ENCODE measurements around the gene MINDY2.

The MINDY2 gene

DNA sequence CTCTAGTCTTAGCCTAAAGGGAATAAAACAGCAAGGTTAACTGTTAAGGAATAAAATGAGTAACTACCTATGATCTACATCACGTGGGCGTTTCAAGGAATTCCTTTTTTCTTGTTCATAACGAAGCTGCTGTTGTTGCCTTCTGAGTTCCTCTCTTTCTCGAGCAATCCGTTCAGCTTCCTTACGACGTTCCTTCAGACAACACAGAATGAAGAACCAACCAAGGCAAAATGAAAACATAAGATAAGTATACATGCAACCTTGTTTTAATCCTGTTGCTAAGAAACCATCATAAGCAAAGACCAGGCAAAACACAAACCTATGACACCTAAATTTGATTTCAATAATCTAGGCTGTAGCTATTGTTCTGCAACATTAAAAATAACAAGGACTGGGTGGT, 118.3 kb downstream of the MINDY2 start:
- Histone ChIP-seq H4K91ac (ENCODE audit: low read depth, low read length) (no peak overlapping the region), H2AFZ (ENCODE audit: insufficient read depth, low read length, poor library complexity) (no peak overlapping the region), H4K8ac (ENCODE audit: low read depth, low read length) (no peak overlapping the region), H3K23ac (ENCODE audit: low read length) (no peak overlapping the region), H3K14ac (ENCODE audit: low read length) (no peak overlapping the region), H3K4me1 (ENCODE audit: control insufficient read depth in 1 of 2, insufficient read depth in 2 of 2, low read length in 2 of 2) (no peaks in the 10 kb centered on the region), H3K4ac (ENCODE audit: low read depth, low read length) (no peak overlapping the region), H2BK12ac (ENCODE audit: low read length) (no peak overlapping the region), H3K4me3 (ENCODE audit: low read depth, low read length) (no peak overlapping the region), H4K12ac (ENCODE audit: low read depth, low read length) (no peak overlapping the region), H3K9me3 (ENCODE audit: insufficient read depth, low read depth, low read length) (no peaks in the 10 kb centered on the region), H2BK120ac (ENCODE audit: insufficient read depth, low read length, poor library complexity) (no peak overlapping the region), H3K36me3 (ENCODE audit: control insufficient read depth in 1 of 2, insufficient read depth in 2 of 2, low read length in 2 of 2) (peaks cover 25 to 38% of the 10 kb centered on the region in 2 experiments), H3K27ac (ENCODE audit: low read depth, low read length) (no peak overlapping the region), H3K9ac (ENCODE audit: low read length) (no peak overlapping the region), H3K18ac (ENCODE audit: low read length) (no peak overlapping the region), H3K27me3 (ENCODE audit: insufficient read depth, low read length) (no peaks in the 10 kb centered on the region), H3K79me2 (ENCODE audit: control insufficient read depth, insufficient read depth, low read length, poor library complexity) (no peaks in the 10 kb centered on the region), H2AK5ac (ENCODE audit: low read length) (no peak overlapping the region), H2BK5ac (ENCODE audit: low read depth, low read length, poor library complexity) (no peak overlapping the region), H3K4me2 (ENCODE audit: low read length) (no peak overlapping the region), H3K79me1 (ENCODE audit: low read length) (no peaks in the 10 kb centered on the region)
- no peak for DNase-seq
- WGBS (ENCODE audit: extremely low coverage, insufficient coverage, insufficient read length), result no CpG with 5 or more reads among the region's 7 CpGs

DNA sequence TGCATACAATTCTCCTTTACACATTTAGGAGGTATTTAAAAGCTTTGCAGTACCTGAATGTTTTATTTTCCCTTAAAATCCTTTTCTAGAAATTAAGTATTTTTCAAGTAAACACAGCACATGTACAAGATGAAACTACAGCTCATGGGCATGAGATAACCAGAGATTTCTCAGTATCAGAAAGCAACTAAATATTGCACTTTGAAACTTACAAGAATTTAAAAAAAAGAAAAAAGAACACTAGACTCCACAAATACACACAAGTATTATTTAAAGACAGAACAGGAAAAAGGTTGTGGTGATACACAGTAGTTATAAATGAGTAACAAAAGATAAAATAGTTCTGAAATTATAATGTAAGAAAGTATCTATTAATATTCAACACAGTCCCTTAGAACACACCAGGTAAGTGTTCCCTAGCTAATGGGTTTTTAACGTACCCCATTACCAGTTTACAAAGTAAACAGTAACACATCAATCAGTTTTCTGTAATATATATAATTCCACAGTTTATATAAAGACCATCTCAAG, 127.1 kb downstream of the MINDY2 start:
- no peak overlapping the region for H3K23ac ChIP-seq (ENCODE audit: low read length)
- H4K8ac ChIP-seq (ENCODE audit: low read depth, low read length), result no peak overlapping the region

GRCh38 chr15:58900631-58901030, 129.5 kb downstream of the MINDY2 start:
- Histone ChIP-seq H2BK120ac (ENCODE audit: insufficient read depth, low read length, poor library complexity) (no peak overlapping the region), H3K18ac (ENCODE audit: low read length) (no peak overlapping the region), H3K27ac (ENCODE audit: low read depth, low read length) (no peak overlapping the region), H3K9me3 (ENCODE audit: insufficient read depth, low read depth, low read length) (no peaks in the 10 kb centered on the region), H3K9ac (ENCODE audit: low read length) (no peak overlapping the region), H3K27me3 (ENCODE audit: insufficient read depth, low read length) (no peaks in the 10 kb centered on the region), H3K23ac (ENCODE audit: low read length) (no peak overlapping the region), H3K4me3 (ENCODE audit: low read depth, low read length) (no peak overlapping the region), H2BK5ac (ENCODE audit: low read depth, low read length, poor library complexity) (no peak overlapping the region), H3K4me1 (ENCODE audit: control insufficient read depth in 1 of 2, insufficient read depth in 2 of 2, low read length in 2 of 2) (no peaks in the 10 kb centered on the region), H3K36me3 (ENCODE audit: control insufficient read depth in 1 of 2, insufficient read depth in 2 of 2, low read length in 2 of 2) (peaks cover 14 to 15% of the 10 kb centered on the region in 2 experiments), H3K14ac (ENCODE audit: low read length) (no peak overlapping the region), H2BK12ac (ENCODE audit: low read length) (no peak overlapping the region), H2AK5ac (ENCODE audit: low read length) (no peak overlapping the region), H4K91ac (ENCODE audit: low read depth, low read length) (no peak overlapping the region), H4K12ac (ENCODE audit: low read depth, low read length) (no peak overlapping the region), H2AFZ (ENCODE audit: insufficient read depth, low read length, poor library complexity) (no peak overlapping the region), H3K79me1 (ENCODE audit: low read length) (no peaks in the 10 kb centered on the region), H4K8ac (ENCODE audit: low read depth, low read length) (no peak overlapping the region), H3K4me2 (ENCODE audit: low read length) (no peak overlapping the region), H3K4ac (ENCODE audit: low read depth, low read length) (no peak overlapping the region), H3K79me2 (ENCODE audit: control insufficient read depth, insufficient read depth, low read length, poor library complexity) (no peaks in the 10 kb centered on the region)
- DNase-seq, result no peak
- WGBS (ENCODE audit: extremely low coverage, insufficient coverage, insufficient read length), result no CpG with 5 or more reads among the region's 3 CpGs

More for the DNA sequence above, 127.1 kb downstream of the MINDY2 start:
- no peaks in the 10 kb centered on the region for H3K9me3 ChIP-seq (ENCODE audit: insufficient read depth, low read depth, low read length)
- DNase-seq, result no peak
- H4K91ac ChIP-seq (ENCODE audit: low read depth, low read length), result no peak overlapping the region
- no peak overlapping the region for H3K9ac ChIP-seq (ENCODE audit: low read length)
- no peak overlapping the region for H3K27ac ChIP-seq (ENCODE audit: low read depth, low read length)
- H3K4ac ChIP-seq (ENCODE audit: low read depth, low read length), result no peak overlapping the region
- H3K79me2 ChIP-seq (ENCODE audit: control insufficient read depth, insufficient read depth, low read length, poor library complexity), result no peaks in the 10 kb centered on the region
- H3K18ac ChIP-seq (ENCODE audit: low read length), result no peak overlapping the region
- H3K4me2 ChIP-seq (ENCODE audit: low read length), result no peak overlapping the region
- no peaks in the 10 kb centered on the region for H3K27me3 ChIP-seq (ENCODE audit: insufficient read depth, low read length)
- no peak overlapping the region for H2BK120ac ChIP-seq (ENCODE audit: insufficient read depth, low read length, poor library complexity)
- H3K4me3 ChIP-seq (ENCODE audit: low read depth, low read length), result no peak overlapping the region
- H3K36me3 ChIP-seq (ENCODE audit: control insufficient read depth in 1 of 2, insufficient read depth in 2 of 2, low read length in 2 of 2), result peaks cover 11 to 21% of the 10 kb centered on the region in 2 experiments
- H2AFZ ChIP-seq (ENCODE audit: insufficient read depth, low read length, poor library complexity), result no peak overlapping the region
- H3K4me1 ChIP-seq (ENCODE audit: control insufficient read depth in 1 of 2, insufficient read depth in 2 of 2, low read length in 2 of 2), result no peaks in the 10 kb centered on the region
- no peak overlapping the region for H2BK12ac ChIP-seq (ENCODE audit: low read length)
- no peak overlapping the region for H2BK5ac ChIP-seq (ENCODE audit: low read depth, low read length, poor library complexity)
- H3K14ac ChIP-seq (ENCODE audit: low read length), result no peak overlapping the region
- no peak overlapping the region for H4K12ac ChIP-seq (ENCODE audit: low read depth, low read length)
- WGBS (ENCODE audit: extremely low coverage, insufficient coverage, insufficient read length), result no CpG with 5 or more reads among the region's 1 CpG
- no peak overlapping the region for H2AK5ac ChIP-seq (ENCODE audit: low read length)
- H3K79me1 ChIP-seq (ENCODE audit: low read length), result no peaks in the 10 kb centered on the region

DNA sequence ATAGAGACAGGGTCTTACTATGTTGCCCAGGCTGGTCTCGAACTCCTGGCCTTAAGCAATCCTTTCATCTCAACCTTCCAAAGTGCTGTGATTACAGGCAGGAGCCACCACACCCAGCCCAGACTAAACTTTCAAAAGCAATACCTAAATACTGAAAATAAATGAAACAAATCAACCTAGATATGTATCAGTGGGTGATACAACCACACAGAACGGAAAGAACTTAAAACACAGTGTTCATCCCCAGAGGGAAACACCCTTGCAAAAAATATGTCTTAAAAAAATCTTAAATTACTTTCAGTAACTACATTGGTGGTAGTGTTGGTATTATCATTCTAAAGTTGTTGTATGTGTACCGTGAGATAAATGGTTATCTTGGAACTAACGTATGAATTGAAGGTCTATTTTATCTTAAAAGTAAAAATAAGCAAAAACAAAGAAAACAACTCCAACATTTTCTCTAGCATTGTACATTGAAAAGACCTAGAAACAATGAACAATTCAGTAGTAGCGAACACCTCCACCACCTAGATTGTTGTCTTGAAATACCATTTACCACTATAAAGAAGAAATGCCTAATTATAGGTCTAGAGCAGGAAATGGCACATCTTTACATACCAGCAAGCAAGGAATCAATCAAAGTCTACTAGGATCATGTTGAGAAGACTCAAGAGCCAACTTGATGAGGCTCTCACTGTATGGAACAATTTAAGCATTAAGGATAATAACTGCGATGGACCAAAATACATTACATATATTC, 137.6 kb downstream of the MINDY2 start:
- Histone ChIP-seq H4K8ac (ENCODE audit: low read depth, low read length) (no peak overlapping the region), H3K36me3 (ENCODE audit: control insufficient read depth in 1 of 2, insufficient read depth in 2 of 2, low read length in 2 of 2) (peaks cover 10 to 17% of the 10 kb centered on the region in 2 experiments), H2AFZ (ENCODE audit: insufficient read depth, low read length, poor library complexity) (no peak overlapping the region), H3K79me2 (ENCODE audit: control insufficient read depth, insufficient read depth, low read length, poor library complexity) (no peaks in the 10 kb centered on the region), H3K9me3 (ENCODE audit: insufficient read depth, low read depth, low read length) (no peaks in the 10 kb centered on the region), H3K23ac (ENCODE audit: low read length) (no peak overlapping the region), H3K4me1 (ENCODE audit: control insufficient read depth in 1 of 2, insufficient read depth in 2 of 2, low read length in 2 of 2) (no peaks in the 10 kb centered on the region), H3K79me1 (ENCODE audit: low read length) (no peaks in the 10 kb centered on the region), H3K4ac (ENCODE audit: low read depth, low read length) (no peak overlapping the region), H4K12ac (ENCODE audit: low read depth, low read length) (no peak overlapping the region), H4K91ac (ENCODE audit: low read depth, low read length) (no peak overlapping the region), H2BK120ac (ENCODE audit: insufficient read depth, low read length, poor library complexity) (no peak overlapping the region), H3K4me3 (ENCODE audit: low read depth, low read length) (no peak overlapping the region), H3K27ac (ENCODE audit: low read depth, low read length) (no peak overlapping the region), H3K18ac (ENCODE audit: low read length) (no peak overlapping the region), H3K4me2 (ENCODE audit: low read length) (no peak overlapping the region), H2AK5ac (ENCODE audit: low read length) (no peak overlapping the region), H3K9ac (ENCODE audit: low read length) (no peak overlapping the region), H3K27me3 (ENCODE audit: insufficient read depth, low read length) (no peaks in the 10 kb centered on the region), H3K14ac (ENCODE audit: low read length) (no peak overlapping the region), H2BK5ac (ENCODE audit: low read depth, low read length, poor library complexity) (no peak overlapping the region), H2BK12ac (ENCODE audit: low read length) (no peak overlapping the region)
- DNase-seq, result no peak
- no CpG with 5 or more reads among the region's 6 CpGs for WGBS (ENCODE audit: extremely low coverage, insufficient coverage, insufficient read length)

All from trophoblast cell (in vitro differentiated cells and primary cell).